Skeletal muscle tissue (tissue), 4 donors: Measurements from ENCODE around the gene OSBPL10. TPM values are rescaled to one million over a fixed set of nuclear protein-coding genes. Genes with fewer than 3 reads are reported as not detected.

Source experiments
- H3K27ac ChIP-seq: one replicate; pipeline ENCODE4 v1.7.0; 2013; ENCODE audit warnings: mild to moderate bottlenecking, low read depth, low read length, inconsistent platforms
- H3K27me3 ChIP-seq, 3 donors: one replicate each; pipeline ENCODE4 v1.7.0; 2013; ENCODE audit warnings: low read length in 3 of 3; ENCODE audit not compliant: control insufficient read depth in 3 of 3, insufficient read depth in 3 of 3
- H3K36me3 ChIP-seq, 3 donors: one replicate each; pipeline ENCODE4 v1.7.0; 2013; ENCODE audit warnings: low read length in 3 of 3; ENCODE audit not compliant: control insufficient read depth in 3 of 3, insufficient read depth in 3 of 3
- H3K4me1 ChIP-seq, 3 donors: one replicate each; pipeline ENCODE4 v1.7.0; 2013; ENCODE audit warnings: low read length in 3 of 3, mild to moderate bottlenecking in 3 of 3; ENCODE audit not compliant: control insufficient read depth in 3 of 3, insufficient read depth in 3 of 3
- H3K4me3 ChIP-seq, 3 donors: one replicate each; pipeline ENCODE4 v1.7.0; 2013; ENCODE audit warnings: low read length in 3 of 3
- H3K9ac ChIP-seq, 3 donors: one replicate each; pipeline ENCODE4 v1.7.0; 2013; ENCODE audit warnings: low read length in 3 of 3, mild to moderate bottlenecking in 3 of 3, moderate library complexity in 2 of 3, low read depth in 1 of 3
- H3K9me3 ChIP-seq, 3 donors: one replicate each; pipeline ENCODE4 v1.7.0; 2013; ENCODE audit warnings: low read length in 3 of 3; ENCODE audit not compliant: control insufficient read depth in 3 of 3
- total RNA-seq: library from RNA; depleted of rRNA; stranded (reverse); fragments of >200 nt; gene quantifications from one replicate; pipeline ENCODE4 v1.2.3, GENCODE V29; 2014
- donor health status: Osteomylitis.

OSBPL10 gene
- total RNA-seq, 1 donor from 2014 or later, result 6.8 TPM

- H3K36me3 ChIP-seq, result no peaks in the 10 kb centered on the region
- no peaks in the 10 kb centered on the region for H3K4me1 ChIP-seq
- no peak overlapping the region for H3K4me3 ChIP-seq
- H3K9me3 ChIP-seq, result no peaks in the 10 kb centered on the region
- H3K27ac ChIP-seq, result no peak overlapping the region
- H3K27me3 ChIP-seq, result no peaks in the 10 kb centered on the region
- H3K9ac ChIP-seq, result no peak overlapping the region
Measured at GRCh38 chr3:31762097-31762764, 218.8 kb downstream of the OSBPL10 start.

- H3K4me1 ChIP-seq, result peaks cover 0 to 5% (median 3%) of the 10 kb centered on the region in 3 donors
- no peak overlapping the region for H3K9ac ChIP-seq
- no peaks in the 10 kb centered on the region for H3K27me3 ChIP-seq
- H3K9me3 ChIP-seq, result no peaks in the 10 kb centered on the region
- no peak overlapping the region for H3K4me3 ChIP-seq
- H3K36me3 ChIP-seq, result no peaks in the 10 kb centered on the region
- no peak overlapping the region for H3K27ac ChIP-seq
Measured at GRCh38 chr3:31760654-31761053, 220.4 kb downstream of the OSBPL10 start.

DNA sequence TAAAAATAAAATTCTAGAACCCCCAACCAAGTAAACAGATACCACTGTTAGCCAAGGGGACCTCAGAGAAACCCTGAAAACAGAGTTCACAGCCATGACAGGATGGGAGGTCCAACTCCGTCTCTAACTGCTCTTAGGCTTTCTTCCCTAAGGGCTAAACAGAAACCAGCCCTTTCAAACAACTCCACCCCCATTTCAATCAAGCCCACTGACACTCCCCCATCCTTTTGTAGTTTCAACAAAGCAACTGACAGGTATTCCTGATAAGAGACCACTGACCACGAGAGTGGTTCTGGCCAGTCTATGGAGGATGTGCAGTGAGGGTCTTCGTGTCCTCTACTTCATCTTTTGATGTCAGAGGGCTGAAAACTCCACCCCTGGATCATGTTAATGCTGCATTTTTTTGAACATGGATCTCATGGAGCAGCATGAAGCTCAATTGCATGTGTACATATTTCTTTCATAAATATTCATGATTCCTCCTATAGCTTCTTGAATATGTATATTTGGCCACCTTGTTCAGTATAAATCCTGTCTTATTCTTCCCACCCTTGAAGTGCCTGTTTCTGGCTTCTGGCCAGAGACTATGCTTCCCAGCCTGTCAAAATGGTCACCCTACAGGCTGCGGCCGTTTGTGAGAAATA lies 222.6 kb downstream of the OSBPL10 start:
- Histone ChIP-seq H3K9me3 (no peaks in the 10 kb centered on the region), H3K9ac (no peak overlapping the region), H3K4me3 (no peak overlapping the region), H3K36me3 (no peaks in the 10 kb centered on the region), H3K27me3 (no peaks in the 10 kb centered on the region), H3K4me1 (peaks cover 0 to 6% (median 3%) of the 10 kb centered on the region in 3 donors), H3K27ac (no peak overlapping the region)

- Histone ChIP-seq H3K36me3 (no peaks in the 10 kb centered on the region), H3K27ac (no peak overlapping the region), H3K9me3 (no peaks in the 10 kb centered on the region), H3K4me1 (peaks cover 0 to 6% (median 3%) of the 10 kb centered on the region in 3 donors), H3K27me3 (no peaks in the 10 kb centered on the region), H3K4me3 (peak overlapping the region in 1 of 3 donors; percentile 14), H3K9ac (peak overlapping the region in 1 of 3 donors; percentile 6)
Measured at GRCh38 chr3:31755926-31756658, 225.0 kb downstream of the OSBPL10 start.

- Histone ChIP-seq H3K9me3 (no peaks in the 10 kb centered on the region), H3K9ac (no peak overlapping the region), H3K36me3 (no peaks in the 10 kb centered on the region), H3K27me3 (no peaks in the 10 kb centered on the region), H3K4me3 (no peak overlapping the region), H3K27ac (no peak overlapping the region), H3K4me1 (peaks cover 0 to 6% (median 3%) of the 10 kb centered on the region in 3 donors)
Measured at GRCh38 chr3:31754575-31755278, 226.3 kb downstream of the OSBPL10 start.

- Histone ChIP-seq H3K36me3 (no peaks in the 10 kb centered on the region), H3K27me3 (no peaks in the 10 kb centered on the region), H3K9ac (no peak overlapping the region), H3K9me3 (no peaks in the 10 kb centered on the region), H3K4me1 (peaks cover 0 to 6% (median 3%) of the 10 kb centered on the region in 3 donors), H3K27ac (no peak overlapping the region), H3K4me3 (no peak overlapping the region)
Measured at GRCh38 chr3:31753050-31753425, 228.0 kb downstream of the OSBPL10 start.

GRCh38 chr3:31752305-31753049 lies 228.6 kb downstream of the OSBPL10 start:
- H3K4me3 ChIP-seq, result no peak overlapping the region
- H3K9me3 ChIP-seq, result no peaks in the 10 kb centered on the region
- no peak overlapping the region for H3K9ac ChIP-seq
- peaks cover 0 to 6% (median 3%) of the 10 kb centered on the region in 3 donors for H3K4me1 ChIP-seq
- H3K27me3 ChIP-seq, result no peaks in the 10 kb centered on the region
- H3K36me3 ChIP-seq, result no peaks in the 10 kb centered on the region
- H3K27ac ChIP-seq, result no peak overlapping the region

DNA sequence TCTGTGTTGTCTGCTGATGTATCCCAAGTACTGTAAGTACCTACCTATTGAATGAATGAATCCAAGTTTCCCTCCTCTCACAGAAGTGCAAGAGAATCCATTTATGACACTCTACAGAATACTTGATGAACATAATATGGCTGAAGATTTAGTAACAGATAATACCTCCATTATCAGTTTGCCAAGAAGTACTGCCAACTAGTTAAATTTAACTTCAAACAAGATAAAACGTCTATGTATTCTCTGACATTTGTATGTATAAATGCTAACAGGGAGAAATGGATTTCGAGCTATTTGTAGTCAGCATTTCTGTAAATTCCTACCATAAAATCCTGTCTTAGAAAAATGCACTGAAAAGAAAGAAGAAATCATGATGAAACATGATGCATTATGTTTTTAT lies 230.7 kb downstream of the OSBPL10 start:
- Histone ChIP-seq H3K9me3 (no peaks in the 10 kb centered on the region), H3K27ac (no peak overlapping the region), H3K27me3 (no peaks in the 10 kb centered on the region), H3K4me1 (no peaks in the 10 kb centered on the region), H3K36me3 (no peaks in the 10 kb centered on the region), H3K9ac (no peak overlapping the region), H3K4me3 (no peak overlapping the region)

DNA sequence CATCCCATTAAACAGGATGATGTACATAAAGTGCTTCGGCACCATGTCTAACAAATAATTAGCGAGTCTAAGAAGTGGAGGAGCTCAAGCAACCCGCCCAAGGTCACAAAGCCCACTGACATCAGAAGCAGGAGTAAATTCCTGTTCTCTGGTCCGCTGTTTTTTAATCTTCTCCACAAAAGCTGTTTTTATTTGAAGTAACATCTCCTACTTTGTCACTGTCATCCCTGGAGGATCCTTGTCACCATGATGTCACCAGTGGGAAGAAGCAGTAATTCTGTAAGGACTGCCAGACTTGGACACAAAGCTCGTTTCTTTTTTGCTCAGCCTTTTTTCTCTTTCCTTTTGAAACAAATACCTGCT lies 232.1 kb downstream of the OSBPL10 start:
- H3K4me1 ChIP-seq, result no peaks in the 10 kb centered on the region
- H3K4me3 ChIP-seq, result no peak overlapping the region
- no peaks in the 10 kb centered on the region for H3K36me3 ChIP-seq
- H3K27me3 ChIP-seq, result no peaks in the 10 kb centered on the region
- no peaks in the 10 kb centered on the region for H3K9me3 ChIP-seq
- H3K9ac ChIP-seq, result no peak overlapping the region
- H3K27ac ChIP-seq, result no peak overlapping the region
